Dermis microvascular lymphatic vessel endothelial cell (primary cell): Measurements from ENCODE around the gene SERP2. TPM values are rescaled to one million over a fixed set of nuclear protein-coding genes. Genes with fewer than 3 reads are reported as not detected.

Experiments
- DNase-seq, 2 donors: peaks; one replicate each; pipeline versions ENCODE4 v3.0.0 to v3.0.0-alpha.2; 2010; ENCODE audit warnings: low read depth in 2 of 2
- total RNA-seq: library from RNA; depleted of rRNA; stranded (reverse); fragments of >200 nt; gene quantifications from 2 replicates; pipeline ENCODE4 v1.2.1, GENCODE V29; 2014

The SERP2 gene
- total RNA-seq, 1 donor from 2014 or later, result 2.1 TPM

- DNase-seq, result no peak
Measured at GRCh38 chr13:44355621-44356020, 18.0 kb upstream of the SERP2 start.

GRCh38 chr13:44359983-44360375, 13.6 kb upstream of the SERP2 start:
- no peak for DNase-seq

- DNase-seq, result peak in 1 of 2 donors; percentile 69
Measured at GRCh38 chr13:44362394-44363040, 11.1 kb upstream of the SERP2 start.

GRCh38 chr13:44363631-44364344, 9.8 kb upstream of the SERP2 start:
- no peak for DNase-seq

DNA sequence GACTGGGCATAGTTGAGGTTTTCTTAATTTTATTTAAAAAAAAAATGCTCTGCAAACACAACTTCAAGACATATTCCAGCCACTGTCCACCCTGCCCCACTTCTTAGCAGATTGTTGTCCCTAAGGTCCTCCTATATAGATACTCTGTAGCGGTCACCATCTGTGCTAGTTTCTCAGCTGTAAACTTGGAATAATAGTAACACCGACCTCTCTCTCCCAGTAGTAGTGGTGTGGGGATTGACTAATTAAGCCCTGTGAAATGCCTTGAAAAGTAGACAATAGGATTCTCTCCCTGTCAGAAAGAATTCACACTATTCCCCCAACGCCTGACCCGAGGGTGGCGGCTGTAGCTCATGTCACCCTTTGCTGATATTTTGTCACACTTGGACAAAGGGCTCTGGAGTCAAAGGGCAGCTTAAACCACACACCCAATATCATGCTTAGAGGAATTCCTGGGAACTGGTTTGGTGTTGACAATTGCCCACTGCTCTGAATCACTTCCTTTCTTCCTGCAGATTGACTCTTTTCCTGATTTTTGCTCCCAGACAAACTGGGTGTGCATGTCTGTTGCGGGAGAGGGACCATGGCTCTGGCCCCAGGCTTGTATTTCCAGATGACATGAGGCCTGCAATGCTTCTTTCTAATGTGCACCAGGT, 9.2 kb upstream of the SERP2 start:
- peak; percentile 68 to 93 for DNase-seq

DNA sequence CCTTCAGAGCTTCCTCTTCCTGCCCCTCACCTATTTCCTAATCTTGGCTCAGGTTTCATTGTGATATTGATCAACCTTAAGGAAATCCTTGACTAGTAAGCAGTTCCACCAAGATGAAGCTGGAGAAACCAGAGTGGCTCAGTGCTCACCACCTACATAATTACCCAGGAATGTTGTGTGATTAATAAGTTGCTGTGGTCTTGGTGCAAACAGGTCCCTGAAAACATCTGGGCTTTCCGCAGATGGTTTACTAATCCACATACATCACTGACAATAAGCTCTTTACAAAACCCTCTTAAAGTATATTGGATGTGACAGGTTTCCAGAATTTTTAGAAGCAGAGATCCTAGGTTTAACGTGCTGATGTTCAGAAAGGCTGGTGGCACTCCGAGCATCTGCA, 8.6 kb upstream of the SERP2 start:
- peak in 1 of 2 donors; percentile 47 for DNase-seq

GRCh38 chr13:44365899-44366298, 7.7 kb upstream of the SERP2 start:
- no peak for DNase-seq

DNA sequence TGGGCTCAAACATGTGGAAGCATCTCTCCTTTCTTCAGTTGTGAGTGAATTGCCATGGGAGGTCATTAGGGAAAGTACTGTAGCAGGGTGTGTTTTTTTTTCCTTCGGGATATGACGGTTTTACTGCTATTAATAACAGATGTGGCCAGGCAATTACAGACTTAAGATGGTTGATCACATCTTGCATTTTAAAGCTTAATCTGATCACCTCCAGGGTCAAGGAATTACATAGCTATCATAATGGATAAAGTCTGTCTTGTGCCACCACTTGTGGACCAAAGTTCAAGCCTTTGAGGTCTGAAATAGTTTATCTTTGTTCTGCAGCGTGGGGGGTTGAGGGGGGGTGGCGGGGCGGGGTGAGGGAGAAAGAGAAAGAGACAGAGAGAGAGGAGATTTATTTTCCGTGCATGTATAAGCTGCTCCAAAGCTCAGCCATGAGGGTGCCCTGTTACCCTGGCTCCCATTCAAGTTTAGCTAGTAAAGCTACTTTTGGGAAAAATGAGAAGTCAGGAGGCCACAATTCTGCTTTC, 5.5 kb upstream of the SERP2 start:
- DNase-seq, result no peak

DNA sequence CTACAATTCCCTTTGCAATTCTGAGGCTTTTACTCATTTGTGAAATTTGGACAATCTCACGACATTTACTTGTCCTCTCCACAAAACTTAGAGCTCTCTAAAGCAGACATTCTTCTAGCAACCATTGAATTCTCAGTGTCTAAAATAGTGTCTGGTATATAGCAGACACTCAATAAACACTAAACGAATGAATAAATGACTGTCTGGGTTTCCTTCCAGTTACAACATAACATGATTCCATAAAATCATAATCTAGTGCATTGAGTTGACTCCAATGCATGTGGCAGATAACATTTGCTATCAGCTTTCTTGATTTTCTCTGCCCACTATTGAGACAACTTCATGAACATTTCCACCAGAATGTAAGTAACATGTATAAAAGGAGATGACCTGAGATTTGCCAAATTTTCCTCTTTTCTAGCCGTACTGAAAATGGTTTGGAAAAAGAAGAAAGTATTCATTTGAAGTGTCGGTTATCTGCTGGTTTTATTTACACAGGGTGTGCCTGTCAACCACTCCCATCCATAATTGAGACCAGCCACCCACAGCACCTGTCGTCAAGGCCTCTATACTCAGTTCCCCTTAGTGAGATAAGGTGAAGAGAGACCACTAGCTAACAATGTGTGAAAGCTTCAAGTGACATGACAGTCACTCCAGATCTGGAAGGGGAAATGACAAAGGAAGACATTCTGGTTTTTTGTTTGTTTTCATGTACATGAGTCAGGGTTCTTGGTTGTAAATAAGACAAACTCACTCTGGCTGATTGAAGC, 4.8 kb upstream of the SERP2 start:
- DNase-seq, result no peak

DNA sequence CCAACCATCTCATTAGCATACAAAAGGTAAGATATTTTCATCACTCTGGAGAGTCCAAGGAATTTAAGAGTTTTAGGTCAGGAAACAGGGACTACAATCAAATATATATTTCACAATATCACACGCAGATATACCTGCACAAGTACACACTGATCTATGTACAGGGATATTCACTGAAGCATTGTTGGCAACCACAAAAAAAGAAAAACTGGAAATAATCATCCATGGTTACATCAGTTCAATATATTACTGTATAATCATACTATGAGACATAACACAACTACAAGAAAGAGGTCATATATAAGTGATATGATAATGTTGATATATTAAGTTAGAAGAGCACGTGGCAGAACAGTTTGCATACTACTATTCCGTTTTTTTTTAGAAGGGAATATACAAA, 2.2 kb upstream of the SERP2 start:
- no peak for DNase-seq

DNA sequence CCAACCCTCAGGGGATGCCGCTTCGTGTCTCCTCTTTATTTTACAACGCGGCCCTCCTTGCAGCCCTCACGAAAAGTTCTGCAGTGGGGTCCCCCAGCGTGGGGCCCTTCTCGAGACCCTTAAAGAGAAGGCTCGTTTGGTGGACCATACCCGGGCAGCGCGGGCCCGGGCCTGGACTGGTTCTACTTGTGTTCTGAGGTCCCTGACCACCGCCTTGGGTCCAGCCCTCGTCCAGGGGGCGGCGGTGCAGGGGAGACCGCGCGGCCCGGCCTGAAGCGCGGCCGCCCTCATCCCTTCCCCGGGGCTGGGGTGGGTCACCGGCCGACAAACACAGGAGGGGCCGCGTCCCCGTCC, 400 bp upstream of the SERP2 start:
- no peak for DNase-seq

- no peak for DNase-seq
Measured at GRCh38 chr13:44374348-44374712, 706 bp downstream of the SERP2 start.

GRCh38 chr13:44378277-44378676, 4.7 kb downstream of the SERP2 start:
- no peak for DNase-seq

GRCh38 chr13:44379885-44380284, 6.3 kb downstream of the SERP2 start:
- DNase-seq, result no peak

DNA sequence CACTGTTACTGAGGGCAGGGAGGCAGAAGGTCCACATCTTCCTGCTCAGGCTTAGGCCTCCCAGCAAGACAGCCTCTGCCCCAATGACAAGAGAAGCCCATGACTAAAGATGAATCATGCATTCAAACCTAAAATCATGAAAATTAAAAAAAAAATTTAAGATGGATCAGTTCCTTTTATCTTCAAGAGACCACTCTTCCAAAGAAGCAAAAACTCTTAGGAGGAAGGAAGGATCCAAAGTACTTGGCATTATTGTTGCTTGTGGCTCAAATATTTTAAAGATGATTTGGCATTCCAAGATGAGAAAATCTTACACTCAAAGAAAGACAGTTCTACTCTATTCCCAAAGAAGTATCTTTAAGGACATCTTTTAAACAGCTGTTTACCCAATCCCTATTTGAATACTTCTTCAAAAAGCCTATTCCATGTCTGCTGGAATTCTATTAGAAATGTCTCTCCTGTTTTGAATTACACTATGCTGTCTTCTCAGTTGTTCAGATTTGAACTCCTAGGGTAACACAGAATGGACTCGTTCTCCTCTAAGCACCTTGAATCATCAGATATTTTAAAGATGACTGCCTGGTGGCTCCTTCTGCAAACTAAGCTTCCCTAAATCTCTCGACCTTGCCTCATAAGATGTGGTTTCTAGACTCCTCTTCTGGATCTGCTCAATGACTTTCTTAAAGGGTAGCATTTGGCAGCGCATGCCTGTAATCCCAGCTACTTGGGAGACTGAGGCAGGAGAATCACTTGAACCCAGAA, 7.0 kb downstream of the SERP2 start:
- DNase-seq, result no peak

DNA sequence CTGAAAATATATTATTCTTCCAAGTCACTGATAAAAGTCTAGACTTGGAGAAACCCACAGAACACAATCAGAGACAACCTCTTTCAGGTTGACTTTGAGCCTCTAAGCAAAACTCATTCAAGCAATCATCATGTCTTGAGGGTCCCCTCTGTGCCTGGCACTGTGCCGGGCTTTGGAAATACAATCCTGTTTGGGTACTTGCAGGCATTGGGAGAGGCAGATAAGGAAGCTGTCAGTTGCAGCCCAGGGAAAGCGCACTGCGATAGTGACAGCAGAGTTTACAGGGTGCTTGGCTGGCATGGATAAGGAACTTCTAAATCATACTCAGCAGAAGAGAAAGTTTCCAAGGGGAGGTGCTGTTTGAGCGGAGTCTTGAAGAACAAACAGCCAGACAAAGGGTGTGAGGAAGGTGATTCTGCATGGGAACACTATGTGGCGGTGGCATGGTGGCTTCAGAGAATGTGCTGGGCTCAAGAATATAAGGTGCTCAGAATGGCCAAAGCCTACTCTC, 9.1 kb downstream of the SERP2 start:
- DNase-seq, result no peak

- DNase-seq, result no peak
Measured at GRCh38 chr13:44383945-44384344, 10.3 kb downstream of the SERP2 start.

DNA sequence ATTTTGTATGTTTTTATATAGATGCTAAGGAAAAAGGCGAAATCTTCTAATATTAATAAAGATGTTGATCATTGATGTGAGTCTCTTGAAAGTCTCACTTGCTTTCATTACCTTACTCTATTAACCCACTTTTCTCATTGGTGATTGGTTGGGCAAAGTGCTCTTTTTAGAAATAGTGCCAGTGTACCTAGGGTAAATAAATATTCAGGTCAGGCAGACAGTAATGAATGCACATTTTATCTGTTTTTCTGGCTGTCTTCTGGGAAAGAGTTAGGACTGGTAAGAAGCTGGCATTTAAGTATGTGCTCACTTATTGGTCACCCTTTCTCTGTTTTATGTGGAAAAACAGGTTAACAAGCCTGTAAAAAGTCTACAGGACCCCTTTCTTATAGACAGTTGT, 11.2 kb downstream of the SERP2 start:
- no peak for DNase-seq

GRCh38 chr13:44385401-44385800, 11.8 kb downstream of the SERP2 start:
- no peak for DNase-seq

GRCh38 chr13:44385847-44386246, 12.2 kb downstream of the SERP2 start:
- no peak for DNase-seq

DNA sequence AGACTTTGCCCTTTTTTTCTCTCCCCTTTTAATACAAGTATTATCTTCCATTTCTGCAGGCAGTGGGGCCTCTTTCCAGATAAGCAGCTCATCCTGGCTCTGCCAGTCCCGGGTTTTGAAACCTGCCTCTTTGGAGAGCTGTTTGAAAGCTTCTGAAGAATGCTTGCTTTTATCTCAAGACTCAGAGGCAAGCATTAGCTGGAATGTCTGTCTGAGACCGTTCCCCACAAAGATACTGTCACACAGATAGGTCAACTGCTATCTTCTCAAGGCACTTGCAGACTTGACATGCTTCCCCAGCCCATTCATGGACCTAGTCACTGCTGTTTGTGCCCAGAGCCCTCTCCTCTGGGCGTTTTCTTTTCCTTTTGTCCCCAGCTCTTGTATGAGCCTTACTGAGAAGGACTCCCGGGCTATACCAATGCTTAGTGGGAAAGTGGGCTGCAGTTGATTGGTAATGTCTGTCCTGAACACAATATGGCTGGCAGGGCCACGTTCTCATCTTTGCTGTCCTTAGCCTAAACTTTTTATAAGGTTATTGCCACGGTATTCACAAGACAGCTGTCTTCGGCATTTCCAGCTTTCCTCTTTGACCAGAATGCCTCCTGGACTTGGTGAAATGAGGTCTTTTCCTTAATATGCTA, 13.4 kb downstream of the SERP2 start:
- DNase-seq, result no peak
